ENCODE results near the gene ADAM21. TPM values are rescaled to one million over a fixed set of nuclear protein-coding genes. Genes with fewer than 3 reads are reported as not detected.
"Not testable (repeated sequence)": the region's sequence is repeated elsewhere in the genome, so short reads cannot be mapped to it uniquely, and the experiment has no call there.

The ADAM21 gene
- total RNA-seq, 1 donor from 2014 or later, result 0.10 TPM

- Mint-ChIP-seq H3K27ac (no peak overlapping the region), H3K9me3 (no peaks in the 10 kb centered on the region), H3K36me3 (no peaks in the 10 kb centered on the region), H3K4me1 (ENCODE audit: unreplicated experiment) (no peaks in the 10 kb centered on the region), H3K27me3 (no peaks in the 10 kb centered on the region), H3K4me3 (no peak overlapping the region)
- TF ChIP-seq, protein P1, sequence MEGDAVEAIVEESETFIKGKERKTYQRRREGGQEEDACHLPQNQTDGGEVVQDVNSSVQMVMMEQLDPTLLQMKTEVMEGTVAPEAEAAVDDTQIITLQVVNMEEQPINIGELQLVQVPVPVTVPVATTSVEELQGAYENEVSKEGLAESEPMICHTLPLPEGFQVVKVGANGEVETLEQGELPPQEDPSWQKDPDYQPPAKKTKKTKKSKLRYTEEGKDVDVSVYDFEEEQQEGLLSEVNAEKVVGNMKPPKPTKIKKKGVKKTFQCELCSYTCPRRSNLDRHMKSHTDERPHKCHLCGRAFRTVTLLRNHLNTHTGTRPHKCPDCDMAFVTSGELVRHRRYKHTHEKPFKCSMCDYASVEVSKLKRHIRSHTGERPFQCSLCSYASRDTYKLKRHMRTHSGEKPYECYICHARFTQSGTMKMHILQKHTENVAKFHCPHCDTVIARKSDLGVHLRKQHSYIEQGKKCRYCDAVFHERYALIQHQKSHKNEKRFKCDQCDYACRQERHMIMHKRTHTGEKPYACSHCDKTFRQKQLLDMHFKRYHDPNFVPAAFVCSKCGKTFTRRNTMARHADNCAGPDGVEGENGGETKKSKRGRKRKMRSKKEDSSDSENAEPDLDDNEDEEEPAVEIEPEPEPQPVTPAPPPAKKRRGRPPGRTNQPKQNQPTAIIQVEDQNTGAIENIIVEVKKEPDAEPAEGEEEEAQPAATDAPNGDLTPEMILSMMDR (conservative IDR thresholded peaks at IDR 0.05), result no peak
- DNase-seq (ENCODE audit: extremely low spot score, unreplicated experiment), result no peak
Observed at GRCh38 chr14:70472253-70473159, 20.5 kb downstream of the ADAM21 start.

DNA sequence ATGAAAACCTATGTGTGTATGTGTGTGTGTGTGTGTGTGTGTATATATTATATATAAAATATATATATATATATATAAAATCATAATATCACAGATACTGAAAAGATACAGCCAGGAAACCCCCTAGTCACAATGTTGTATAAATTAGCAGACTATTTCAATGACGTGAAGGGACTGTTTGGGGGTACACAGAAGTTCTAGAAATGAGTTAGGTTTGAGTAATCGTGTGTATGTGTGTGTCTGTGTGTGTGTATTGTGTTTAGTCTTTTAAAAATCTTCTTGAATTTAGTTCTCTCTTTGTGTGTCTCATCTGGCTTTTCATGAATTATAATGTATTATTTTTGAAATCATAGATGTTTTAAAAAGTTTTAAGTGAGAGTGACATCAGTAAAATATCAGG, 21.9 kb downstream of the ADAM21 start:
- TF ChIP-seq, protein P1 (conservative IDR thresholded peaks at IDR 0.05), result no peak
- Mint-ChIP-seq H3K27ac (no peak overlapping the region), H3K27me3 (no peaks in the 10 kb centered on the region), H3K36me3 (no peaks in the 10 kb centered on the region), H3K4me3 (no peak overlapping the region), H3K9me3 (no peaks in the 10 kb centered on the region), H3K4me1 (ENCODE audit: unreplicated experiment) (no peaks in the 10 kb centered on the region)
- DNase-seq (ENCODE audit: extremely low spot score, unreplicated experiment), result no peak

- not testable (repeated sequence) for DNase-seq (ENCODE audit: extremely low spot score, unreplicated experiment); H3K27me3 Mint-ChIP-seq; H3K27ac Mint-ChIP-seq; H3K36me3 Mint-ChIP-seq; H3K9me3 Mint-ChIP-seq; H3K4me1 Mint-ChIP-seq (ENCODE audit: unreplicated experiment); H3K4me3 Mint-ChIP-seq
Observed at GRCh38 chr14:70475459-70475858, 23.5 kb downstream of the ADAM21 start.

DNA sequence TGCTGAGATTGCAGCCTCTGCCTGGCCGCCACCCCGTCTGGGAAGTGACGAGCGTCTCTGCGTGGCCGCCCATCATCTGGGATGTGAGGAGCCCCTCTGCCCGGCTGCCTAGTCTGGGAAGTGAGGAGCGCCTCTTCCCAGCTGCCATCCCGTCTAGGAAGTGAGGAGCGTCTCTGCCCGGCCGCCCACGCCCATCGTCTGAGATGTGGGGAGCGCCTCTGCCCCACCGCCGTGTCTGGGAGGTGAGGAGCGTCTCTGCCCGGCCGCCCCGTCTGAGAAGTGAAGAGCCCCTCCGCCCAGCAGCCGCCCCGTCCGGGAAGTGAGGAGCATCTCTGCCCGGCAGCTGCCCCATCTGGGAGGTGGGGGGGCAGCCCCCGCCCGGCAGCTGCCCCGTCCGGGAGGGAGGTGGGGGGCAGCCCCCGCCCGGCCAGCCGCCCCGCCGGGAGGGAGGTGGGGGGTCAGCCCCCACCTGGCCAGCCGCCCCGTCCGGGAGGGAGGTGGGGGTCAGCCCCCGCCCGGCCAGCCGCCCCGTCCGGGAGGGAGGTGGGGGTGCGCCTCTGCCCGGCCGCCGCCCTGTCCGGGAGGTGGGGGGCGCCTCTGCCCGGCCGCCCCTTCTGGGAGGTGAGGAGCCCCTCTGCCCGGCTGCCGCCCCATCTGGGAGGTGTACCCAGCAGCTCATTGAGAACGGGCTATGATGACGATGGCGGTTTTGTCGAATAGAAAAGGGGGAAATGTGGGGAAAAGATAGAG, 25.6 kb downstream of the ADAM21 start:
- H3K27ac Mint-ChIP-seq; H3K27me3 Mint-ChIP-seq; H3K4me3 Mint-ChIP-seq; H3K4me1 Mint-ChIP-seq (ENCODE audit: unreplicated experiment); H3K9me3 Mint-ChIP-seq; H3K36me3 Mint-ChIP-seq; DNase-seq (ENCODE audit: extremely low spot score, unreplicated experiment): not testable (repeated sequence)

- no peak for DNase-seq (ENCODE audit: extremely low spot score, unreplicated experiment)
- Mint-ChIP-seq H3K27ac (no peak overlapping the region), H3K36me3 (peaks cover 14% of the 10 kb centered on the region), H3K9me3 (peaks cover 20% of the 10 kb centered on the region), H3K4me3 (no peak overlapping the region), H3K27me3 (no peaks in the 10 kb centered on the region), H3K4me1 (ENCODE audit: unreplicated experiment) (no peaks in the 10 kb centered on the region)
- TF ChIP-seq, protein P1 (conservative IDR thresholded peaks at IDR 0.05), result no peak
Observed at GRCh38 chr14:70489579-70490200, 37.7 kb downstream of the ADAM21 start.

GRCh38 chr14:70498191-70498590, 46.2 kb downstream of the ADAM21 start:
- no peak for DNase-seq (ENCODE audit: extremely low spot score, unreplicated experiment)
- Mint-ChIP-seq H3K36me3 (peaks cover 6% of the 10 kb centered on the region), H3K4me1 (ENCODE audit: unreplicated experiment) (no peaks in the 10 kb centered on the region), H3K9me3 (peaks cover 14% of the 10 kb centered on the region), H3K27me3 (no peaks in the 10 kb centered on the region), H3K27ac (no peak overlapping the region), H3K4me3 (no peak overlapping the region)
- TF ChIP-seq, protein P1 (conservative IDR thresholded peaks at IDR 0.05), result no peak

Other genes with a start within 250 kb of the ADAM21 start
- gene COX16, start 92.5 kb upstream of the ADAM21 start, total RNA-seq (ENCODE audit: low replicate concordance), result 42.1 and 61.6 TPM in 2 replicates
- 32.1 and 32.5 TPM in 2 replicates for gene SYNJ2BP, start 35.1 kb upstream of the ADAM21 start, total RNA-seq (ENCODE audit: low replicate concordance)
- 0.29 and 0.85 TPM in 2 replicates for gene ADAM20, start 82.8 kb downstream of the ADAM21 start, total RNA-seq (ENCODE audit: low replicate concordance)
- gene MED6, start 148.5 kb downstream of the ADAM21 start, total RNA-seq (ENCODE audit: low replicate concordance), result 43.4 and 46.5 TPM in 2 replicates
- 14.9 and 32.0 TPM in 2 replicates for gene TTC9, start 189.7 kb downstream of the ADAM21 start, total RNA-seq (ENCODE audit: low replicate concordance)